ENCODE results near the gene SMPD4. TPM values are rescaled to one million over a fixed set of nuclear protein-coding genes. Genes with fewer than 3 reads are reported as not detected.
"Not testable (repeated sequence)": the region's sequence is repeated elsewhere in the genome, so short reads cannot be mapped to it uniquely, and the experiment has no call there.

SMPD4 gene
- total RNA-seq, 2 donors from 2014 or later, result 46.3 to 53.1 TPM

GRCh38 chr2:130198343-130198742 lies 16.9 kb upstream of the SMPD4 start, which contains the start of gene TUBA3E:
Gene TUBA3E, minus strand, starts transcription at chr2:130198439. Its CDS starts 79 bp downstream, at chr2:130198360.
- no peak for DNase-seq (ENCODE audit: low spot score)
- no peak for ATAC-seq (ENCODE audit: insufficient number of reproducible peaks, low FRiP score, low read depth)
- Histone ChIP-seq H3K4me1 (ENCODE audit: control insufficient read depth in 1 of 2, low read depth in 2 of 2) (no peaks in the 10 kb centered on the region), H3K27me3 (replicated peaks; ENCODE audit: insufficient read depth) (no peaks in the 10 kb centered on the region), H3K4me3 (no peak within 1 kb of the TSS), H3K36me3 (no peaks in the 10 kb centered on the region), H3K27ac (no peak within 1 kb of the TSS), H3K9me3 (no peaks in the 10 kb centered on the region)
- no peak for TF ChIP-seq CTCF (IDR thresholded peaks at IDR 0.05)

GRCh38 chr2:130196052-130196451 lies 14.7 kb upstream of the SMPD4 start:
- not testable (repeated sequence) for H3K4me1 ChIP-seq (ENCODE audit: control insufficient read depth in 1 of 2, low read depth in 2 of 2); H3K27me3 ChIP-seq (replicated peaks; ENCODE audit: insufficient read depth); H3K36me3 ChIP-seq; H3K27ac ChIP-seq; ATAC-seq (ENCODE audit: insufficient number of reproducible peaks, low FRiP score, low read depth); H3K9me3 ChIP-seq; DNase-seq (ENCODE audit: low spot score); H3K4me3 ChIP-seq

- H3K9me3 ChIP-seq; H3K27me3 ChIP-seq (replicated peaks; ENCODE audit: insufficient read depth); H3K27ac ChIP-seq; H3K4me1 ChIP-seq (ENCODE audit: control insufficient read depth in 1 of 2, low read depth in 2 of 2); H3K4me3 ChIP-seq; ATAC-seq (ENCODE audit: insufficient number of reproducible peaks, low FRiP score, low read depth); H3K36me3 ChIP-seq; DNase-seq (ENCODE audit: low spot score): not testable (repeated sequence)
Observed at GRCh38 chr2:130195089-130195635, 13.8 kb upstream of the SMPD4 start.

- H3K27ac ChIP-seq; DNase-seq (ENCODE audit: low spot score): not testable (repeated sequence)
Observed at GRCh38 chr2:130193824-130194223, 12.4 kb upstream of the SMPD4 start.

GRCh38 chr2:130192451-130192850 lies 11.0 kb upstream of the SMPD4 start:
- not testable (repeated sequence) for H3K4me3 ChIP-seq; H3K27me3 ChIP-seq (replicated peaks; ENCODE audit: insufficient read depth); DNase-seq (ENCODE audit: low spot score); H3K9me3 ChIP-seq; H3K27ac ChIP-seq; H3K36me3 ChIP-seq; ATAC-seq (ENCODE audit: insufficient number of reproducible peaks, low FRiP score, low read depth); H3K4me1 ChIP-seq (ENCODE audit: control insufficient read depth in 1 of 2, low read depth in 2 of 2)

More at GRCh38 chr2:130193824-130194223, 12.4 kb upstream of the SMPD4 start:
- H3K4me3 ChIP-seq; ATAC-seq (ENCODE audit: insufficient number of reproducible peaks, low FRiP score, low read depth); H3K36me3 ChIP-seq; H3K27me3 ChIP-seq (replicated peaks; ENCODE audit: insufficient read depth); H3K4me1 ChIP-seq (ENCODE audit: control insufficient read depth in 1 of 2, low read depth in 2 of 2); H3K9me3 ChIP-seq: not testable (repeated sequence)

- not testable (repeated sequence) for H3K27ac ChIP-seq; ATAC-seq (ENCODE audit: insufficient number of reproducible peaks, low FRiP score, low read depth); H3K4me1 ChIP-seq (ENCODE audit: control insufficient read depth in 1 of 2, low read depth in 2 of 2); H3K4me3 ChIP-seq; H3K27me3 ChIP-seq (replicated peaks; ENCODE audit: insufficient read depth); DNase-seq (ENCODE audit: low spot score); H3K9me3 ChIP-seq; H3K36me3 ChIP-seq
Observed at GRCh38 chr2:130191319-130191718, 9.9 kb upstream of the SMPD4 start.

- no peak for ATAC-seq (ENCODE audit: insufficient number of reproducible peaks, low FRiP score, low read depth)
- H3K4me1 ChIP-seq (ENCODE audit: control insufficient read depth in 1 of 2, low read depth in 2 of 2), result no peaks in the 10 kb centered on the region
- H3K36me3 ChIP-seq, result no peaks in the 10 kb centered on the region
- H3K27me3 ChIP-seq (replicated peaks; ENCODE audit: insufficient read depth), result no peaks in the 10 kb centered on the region
- no peak for TF ChIP-seq CTCF (IDR thresholded peaks at IDR 0.05)
- no peaks in the 10 kb centered on the region for H3K9me3 ChIP-seq
- no peak for DNase-seq (ENCODE audit: low spot score)
- H3K27ac ChIP-seq, result no peak overlapping the region
- H3K4me3 ChIP-seq, result no peak overlapping the region
Observed at GRCh38 chr2:130190237-130190636, 8.8 kb upstream of the SMPD4 start.

GRCh38 chr2:130188958-130189357 lies 7.6 kb upstream of the SMPD4 start:
- H3K27ac ChIP-seq; ATAC-seq (ENCODE audit: insufficient number of reproducible peaks, low FRiP score, low read depth); DNase-seq (ENCODE audit: low spot score); H3K9me3 ChIP-seq; H3K4me3 ChIP-seq; H3K27me3 ChIP-seq (replicated peaks; ENCODE audit: insufficient read depth); H3K4me1 ChIP-seq (ENCODE audit: control insufficient read depth in 1 of 2, low read depth in 2 of 2); H3K36me3 ChIP-seq: not testable (repeated sequence)

GRCh38 chr2:130187859-130188792 lies 6.7 kb upstream of the SMPD4 start:
- ATAC-seq (ENCODE audit: insufficient number of reproducible peaks, low FRiP score, low read depth); H3K9me3 ChIP-seq; H3K27me3 ChIP-seq (replicated peaks; ENCODE audit: insufficient read depth); H3K36me3 ChIP-seq; H3K27ac ChIP-seq; DNase-seq (ENCODE audit: low spot score); H3K4me3 ChIP-seq; H3K4me1 ChIP-seq (ENCODE audit: control insufficient read depth in 1 of 2, low read depth in 2 of 2): not testable (repeated sequence)

Measured in thoracic aorta (tissue), 2 donors.